ENCODE measurements around the gene SIX2. TPM values are rescaled to one million over a fixed set of nuclear protein-coding genes. Genes with fewer than 3 reads are reported as not detected.

SIX2 gene
- total and polyA plus RNA-seq, 2 of the 8 experiments (the other 6 are each of a cell fraction or from before 2014, with no cell fraction given), result 0.47 to 1.0 TPM

DNA sequence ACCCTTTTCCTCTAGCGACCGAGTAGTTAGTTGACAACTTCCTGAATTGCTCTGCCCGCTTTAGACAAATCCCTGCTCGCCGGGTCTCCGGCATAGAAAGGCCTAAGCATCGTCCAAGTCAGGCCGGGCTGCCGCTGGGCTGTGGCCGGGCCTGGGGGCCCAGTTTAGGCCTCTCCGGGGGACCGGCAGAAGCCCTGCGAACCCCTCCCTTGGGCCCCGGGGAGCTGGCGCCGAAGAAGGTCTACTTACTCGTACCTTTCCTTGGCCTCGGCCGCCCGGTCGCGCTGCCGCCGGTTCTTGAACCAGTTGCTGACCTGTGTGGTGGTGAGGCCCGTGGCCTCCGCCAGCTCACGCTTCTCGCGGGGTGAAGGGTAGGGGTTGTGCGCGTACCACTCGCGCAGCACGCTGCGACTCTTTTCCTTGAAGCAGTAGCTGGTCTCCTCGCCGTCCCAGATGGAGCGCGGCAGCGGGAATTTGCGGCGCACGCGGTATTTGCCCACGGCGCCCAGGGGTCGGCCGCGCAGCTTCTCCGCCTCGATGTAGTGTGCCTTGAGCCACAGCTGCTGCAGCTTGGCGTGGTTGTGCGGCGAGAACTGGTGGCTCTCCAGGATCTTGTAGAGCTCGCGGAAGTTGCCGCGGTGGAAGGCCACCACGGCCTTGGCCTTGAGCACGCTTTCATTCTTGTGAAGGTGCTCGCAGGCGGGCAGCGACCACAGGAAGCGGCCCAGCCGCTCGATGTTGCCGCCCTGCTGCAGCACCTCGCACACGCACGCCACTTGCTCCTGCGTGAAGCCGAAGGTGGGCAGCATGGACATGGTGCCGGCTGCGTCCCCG, 739 bp downstream of the SIX2 start:
- peak overlapping the region; percentile 69 to 85 for H3K4me2 ChIP-seq (ENCODE audit: insufficient read depth in 1 of 2, low read depth in 2 of 2, low read length in 2 of 2)
- H3K23ac ChIP-seq (ENCODE audit: insufficient read length), result no peak overlapping the region
- DNase-seq (ENCODE audit: low read depth in 1 of 2, low spot score in 2 of 2) (peak in 1 of 2 experiments; percentile 74), FAIRE-seq (no peak)
- no peak overlapping the region for H3K14ac ChIP-seq (ENCODE audit: insufficient read length)
- H2AK5ac ChIP-seq (ENCODE audit: low read depth, low read length), result no peak overlapping the region
- H3K4ac ChIP-seq (replicated peaks; ENCODE audit: insufficient read length, low read depth, low read length), result no peak overlapping the region
- peaks cover 0 to 39% (median 20%) of the 10 kb centered on the region in 4 experiments; a peak in 5 of 7 replicates for H3K4me1 ChIP-seq (replicated peaks in 1 of 4; ENCODE audit: control insufficient read depth in 3 of 4, insufficient read depth in 4 of 4, low read length in 3 of 4)
- H4K5ac ChIP-seq (ENCODE audit: insufficient read length, low read depth, low read length), result no peak overlapping the region
- H3K79me2 ChIP-seq (ENCODE audit: control insufficient read depth in 1 of 2, insufficient read depth in 2 of 2, low read length in 2 of 2), result no peaks in the 10 kb centered on the region
- no peaks in the 10 kb centered on the region for H3K79me1 ChIP-seq (ENCODE audit: low read depth, low read length)
- H2BK15ac ChIP-seq (ENCODE audit: low read length), result peak overlapping the region; percentile 95; the same call in 1 of the 2 replicates
- 5% methylated on average over 75 of the region's 75 CpGs; no CpG with 5 or more reads in 1 of the 2 experiments for WGBS, 2 experiments (ENCODE audit: extremely low coverage in 1 of 2, insufficient coverage in 1 of 2, insufficient read length in 1 of 2, insufficient replicate concordance in 2 of 2, low coverage in 1 of 2, low lambda C conversion rate in 2 of 2, missing lambda C conversion rate in 1 of 2)
- H3K56ac ChIP-seq (replicated peaks; ENCODE audit: insufficient read length, low read depth, low read length), result no peak overlapping the region
- no peak overlapping the region for H2BK20ac ChIP-seq (ENCODE audit: low read length)
- H2BK120ac ChIP-seq (replicated peaks; ENCODE audit: low read depth, low read length), result no peak overlapping the region
- H4K8ac ChIP-seq (ENCODE audit: extremely low read depth, insufficient read depth, low read length), result peak overlapping the region; percentile 37; the same call in 1 of the 2 replicates
- no peak overlapping the region for H3K27ac ChIP-seq (ENCODE audit: low read depth, low read length)
- H3K9ac ChIP-seq (replicated peaks in 1 of 4; ENCODE audit: extremely low read depth in 1 of 4, low read depth in 3 of 4, low read length in 3 of 4), result no peak overlapping the region
- H2BK5ac ChIP-seq (ENCODE audit: low read depth, low read length), result peak overlapping the region; percentile 35; the same call in 1 of the 2 replicates
- no peak overlapping the region for H4K91ac ChIP-seq (replicated peaks; ENCODE audit: insufficient read length, low read length)
- H3K9me3 ChIP-seq (ENCODE audit: insufficient read depth in 2 of 2, low read depth in 1 of 2, low read length in 1 of 2), result no peaks in the 10 kb centered on the region
- H4K20me1 ChIP-seq (replicated peaks in 1 of 2; ENCODE audit: control insufficient read depth in 1 of 2, insufficient read depth in 2 of 2, low read length in 2 of 2), result peaks cover 6 to 32% of the 10 kb centered on the region in 2 experiments
- peak overlapping the region in 3 of 4 experiments; percentile 8 to 64 (median 15); a peak in 5 of 8 replicates for H3K4me3 ChIP-seq (ENCODE audit: extremely low read depth in 1 of 4, insufficient read depth in 2 of 4, low read depth in 3 of 4, low read length in 4 of 4)
- peak overlapping the region; percentile 24; the same call in 1 of the 2 replicates for H3K18ac ChIP-seq (ENCODE audit: extremely low read depth, low read length)
- H3K23me2 ChIP-seq (ENCODE audit: low read depth, low read length), result peaks cover 13% of the 10 kb centered on the region; the same call in 1 of the 2 replicates
- ChIA-PET POLR2A (ENCODE audit: partially characterized antibody) (interaction anchor here (0.8 to 3.0 kb wide), 6 partner anchors 10 to 84 kb away, joined by 3 to 9 read pairs (median 3); no protein-coding TSS in a partner anchor), CTCF (ENCODE audit: partially characterized antibody) (interaction anchor here (0.9 to 3.3 kb wide), 6 partner anchors 8 to 486 kb away, joined by 3 to 17 read pairs (median 4); no protein-coding TSS in a partner anchor)
- peaks cover 0 to 19% (median 0%) of the 10 kb centered on the region in 4 experiments; a peak in 1 of 8 replicates for H3K36me3 ChIP-seq (ENCODE audit: control insufficient read depth in 2 of 4, insufficient read depth in 4 of 4, low read length in 3 of 4)
- H2BK12ac ChIP-seq (ENCODE audit: low read depth, low read length), result peak overlapping the region; percentile 95; the same call in 1 of the 2 replicates
- H3K27me3 ChIP-seq (replicated peaks in 1 of 4; ENCODE audit: control insufficient read depth in 3 of 4, extremely low read depth in 1 of 4, insufficient read depth in 3 of 4, low read length in 3 of 4), result peaks cover 84 to 92% (median 89%) of the 10 kb centered on the region in 4 experiments
- no peak overlapping the region for H2AFZ ChIP-seq (ENCODE audit: low read length)
- TF ChIP-seq SUZ12 (IDR thresholded peaks at IDR 0.05; ENCODE audit: low read length) (peak; percentile 100), SAP30 (IDR thresholded peaks at IDR 0.05; ENCODE audit: insufficient read depth, insufficient replicate concordance, low read length) (no peak), EZH2 (IDR thresholded peaks at IDR 0.05; ENCODE audit: low read depth, low read length, severe bottlenecking) (peak; percentile 100), RNF2 (IDR thresholded peaks at IDR 0.05; ENCODE audit: borderline replicate concordance, low read depth, low read length, missing control alignments, poor library complexity, severe bottlenecking) (peak; percentile 86)
- TF ChIP-seq, protein P1, sequence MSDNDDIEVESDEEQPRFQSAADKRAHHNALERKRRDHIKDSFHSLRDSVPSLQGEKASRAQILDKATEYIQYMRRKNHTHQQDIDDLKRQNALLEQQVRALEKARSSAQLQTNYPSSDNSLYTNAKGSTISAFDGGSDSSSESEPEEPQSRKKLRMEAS (IDR thresholded peaks at IDR 0.05), result peak; percentile 47
- TF ChIP-seq, protein P2, sequence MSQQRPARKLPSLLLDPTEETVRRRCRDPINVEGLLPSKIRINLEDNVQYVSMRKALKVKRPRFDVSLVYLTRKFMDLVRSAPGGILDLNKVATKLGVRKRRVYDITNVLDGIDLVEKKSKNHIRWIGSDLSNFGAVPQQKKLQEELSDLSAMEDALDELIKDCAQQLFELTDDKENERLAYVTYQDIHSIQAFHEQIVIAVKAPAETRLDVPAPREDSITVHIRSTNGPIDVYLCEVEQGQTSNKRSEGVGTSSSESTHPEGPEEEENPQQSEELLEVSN (IDR thresholded peaks at IDR 0.05), result peak; percentile 79
